K562 (cell line): ENCODE measurements around the gene EIPR1. TPM values are rescaled to one million over a fixed set of nuclear protein-coding genes. Genes with fewer than 3 reads are reported as not detected.

ENCODE experiments used
- ATAC-seq: fragments of 200-7000 bp; cut with Tn5 transposase; 3 replicates; pipeline ENCODE4 v1.9.1; 2020; ENCODE audit warnings: moderate library complexity
- BruUV-seq: library from RNA; stranded (reverse); fragments of 400-500 nt; replicated peaks from 2 replicates; lab custom pipeline; 2021; lab: Mats Ljungman, UMichigan
- CTCF ChIA-PET: fragments of 300-600 bp; formaldehyde crosslinking; extraction: SDS; loops from one replicate; lab custom pipeline; 2021; ENCODE audit warnings: low intra/inter-chr PET ratio; lab: Yijun Ruan, JAX
- POLR2A ChIA-PET: fragments of 300-600, 350-650 bp; sonication (Branson Sonifier 250); formaldehyde crosslinking; extraction: SDS; loops from one replicate; lab custom pipeline; 2021; ENCODE audit warnings: antibody characterized with exemption, inconsistent platforms; lab: Yijun Ruan, JAX
- DNase-seq, 4 experiments: peaks; one replicate each; pipeline versions ENCODE4 v3.0.0 to v3.0.0-alpha.2; 2011 to 2018; ENCODE audit warnings: low spot score in 3 of 4, mixed read lengths in 3 of 4; ENCODE audit errors: extremely low read depth in 1 of 4
- FAIRE-seq: peaks from 2 replicates; lab custom pipeline; 2011; peaks lifted over from hg19 to GRCh38; lab: Jason Lieb, UNC
- H2AFZ ChIP-seq: 2 replicates; pipeline ENCODE4 v1.6.0; 2011; ENCODE audit warnings: low read depth, low read length, control low read depth, inconsistent platforms
- H3K27ac ChIP-seq: fragments of 200-600 bp; 3 replicates; pipeline ENCODE4 v1.8.0; 2011; ENCODE audit warnings: low read depth, mild to moderate bottlenecking, control low read depth, inconsistent platforms, low read length, moderate library complexity, mixed read lengths; ENCODE audit errors: extremely low read depth
- H3K27me3 ChIP-seq, 2 experiments: fragments of 300-600 bp in 1 of 2; 2 replicates in 1 of 2; 3 replicates in 1 of 2; pipeline versions ENCODE4 v1.6.0 to v1.8.0; 2011; ENCODE audit warnings: inconsistent platforms in 2 of 2, low read length in 2 of 2, mild to moderate bottlenecking in 1 of 2, mixed read lengths in 1 of 2, moderate library complexity in 1 of 2; ENCODE audit not compliant: control insufficient read depth in 2 of 2, insufficient read depth in 2 of 2
- H3K36me3 ChIP-seq: fragments of 300-600 bp; 3 replicates; pipeline ENCODE4 v1.8.0; 2011; ENCODE audit warnings: mild to moderate bottlenecking, low read length, inconsistent platforms; ENCODE audit not compliant: control insufficient read depth, insufficient read depth
- H3K4me1 ChIP-seq, 2 experiments: fragments of 200-600 bp in 1 of 2; replicated peaks in 1 of 2; 2 replicates in 1 of 2; 3 replicates in 1 of 2; pipeline versions ENCODE4 v1.5.1 to v1.8.0; 2011; ENCODE audit warnings: inconsistent platforms in 2 of 2, low read length in 2 of 2, mild to moderate bottlenecking in 1 of 2, mixed read lengths in 1 of 2, moderate library complexity in 1 of 2; ENCODE audit not compliant: control insufficient read depth in 2 of 2, insufficient read depth in 2 of 2
- H3K4me2 ChIP-seq: 2 replicates; pipeline ENCODE4 v1.6.1; 2011; ENCODE audit warnings: low read length, control low read depth, inconsistent platforms, mixed read lengths; ENCODE audit not compliant: insufficient read depth
- H3K4me3 ChIP-seq: fragments of 200-600 bp; sonication (generic), shearing (Covaris generic); 2 replicates; pipeline ENCODE4 v1.5.1; 2016; ENCODE audit warnings: control low read depth, inconsistent platforms
- H3K79me2 ChIP-seq: fragments of 200-600 bp; 3 replicates; pipeline ENCODE4 v1.8.0; 2011; ENCODE audit warnings: low read length, inconsistent platforms; ENCODE audit not compliant: control insufficient read depth, insufficient read depth
- H3K9ac ChIP-seq, 2 experiments: 2 replicates each; pipeline versions ENCODE4 v1.6.0 to v1.6.1; 2011; ENCODE audit warnings: low read depth in 2 of 2, low read length in 2 of 2, control low read depth in 1 of 2, inconsistent platforms in 1 of 2, mild to moderate bottlenecking in 1 of 2, mixed read lengths in 1 of 2; ENCODE audit not compliant: insufficient read depth in 1 of 2
- H3K9me1 ChIP-seq: one replicate; pipeline ENCODE4 v1.6.0; 2011; ENCODE audit warnings: inconsistent platforms, mild to moderate bottlenecking, low read length, moderate library complexity; ENCODE audit not compliant: control insufficient read depth, insufficient read depth
- H3K9me3 ChIP-seq: replicated peaks from 2 replicates; pipeline ENCODE4 v1.5.1; 2011; ENCODE audit warnings: low read depth, low read length, inconsistent platforms; ENCODE audit not compliant: control insufficient read depth, insufficient read depth
- H4K20me1 ChIP-seq: replicated peaks from 2 replicates; pipeline ENCODE4 v1.6.1; 2011; ENCODE audit warnings: low read length, inconsistent platforms, mixed read lengths; ENCODE audit not compliant: control insufficient read depth, insufficient read depth
- CC2D1A ChIP-seq: fragments of 450-650 bp; IDR thresholded peaks from 2 replicates; pipeline ENCODE4 v1.6.1; 2017; ENCODE audit warnings: mild to moderate bottlenecking
- CHD2 ChIP-seq: IDR thresholded peaks from 2 replicates; pipeline ENCODE4 v1.6.1; 2011; ENCODE audit warnings: low read depth, low read length
- FOSL1 ChIP-seq: fragments of 200-800 bp; sonication (Bioruptor generic); conservative IDR thresholded peaks from 2 replicates; pipeline ENCODE4 v1.6.1; 2016; ENCODE audit warnings: missing genetic modification characterization, missing compliant biosample characterization
- HMGN3 ChIP-seq: IDR thresholded peaks from 2 replicates; pipeline ENCODE4 v1.6.1; 2011; ENCODE audit warnings: borderline replicate concordance, low read depth, mild to moderate bottlenecking, mixed read lengths, low read length; ENCODE audit not compliant: insufficient read length; ENCODE audit errors: extremely low read depth
- NCOA1 ChIP-seq: fragments of 450-650 bp; IDR thresholded peaks from 2 replicates; pipeline ENCODE4 v1.6.1; 2016; ENCODE audit warnings: low read depth
- RBM34 ChIP-seq: fragments of 200-400 bp; formaldehyde crosslinking; IDR thresholded peaks from 2 replicates; pipeline ENCODE4 v1.6.1; 2018; ENCODE audit warnings: low read length, borderline replicate concordance; ENCODE audit not compliant: insufficient read depth
- SUPT5H ChIP-seq: fragments of 450-650 bp; IDR thresholded peaks from 2 replicates; pipeline ENCODE4 v1.6.1; 2016
- XRCC5 ChIP-seq: fragments of 200-400 bp; formaldehyde crosslinking; IDR thresholded peaks from 2 replicates; pipeline ENCODE4 v1.6.1; 2017; ENCODE audit warnings: low read depth, mild to moderate bottlenecking, low read length
- ZNF507 ChIP-seq: conservative IDR thresholded peaks from 2 replicates; pipeline ENCODE4 v1.6.1; 2017; ENCODE audit warnings: missing genetic modification characterization, missing compliant biosample characterization
- ZNF57 ChIP-seq: fragments of 450-650 bp; formaldehyde crosslinking; IDR thresholded peaks from 2 replicates; pipeline ENCODE4 v1.4.0; 2020; ENCODE audit warnings: mild to moderate bottlenecking, moderate library complexity
- WGBS: fragments of 100-300 bp; shearing (Covaris generic); methylation state at CpG from one replicate; pipeline ENCODE4 v1.1.6; 2016; ENCODE audit warnings: low coverage, mixed read lengths; ENCODE audit not compliant: insufficient coverage; ENCODE audit errors: missing lambda C conversion rate; 5-methylcytosine and 5-hydroxymethylcytosine counted together
- in situ Hi-C: fragments of 300-500 bp; cut with MboI; formaldehyde crosslinking; loops from 4 replicates; pipeline ENCODE4 v1.15.0; 2018; ENCODE audit warnings: inconsistent platforms, mixed read lengths
- intact Hi-C: fragments of 100-400 bp; cut with micrococcal nuclease; formaldehyde crosslinking; loops from 2 replicates; pipeline ENCODE4 v1.14.2; 2022
- polyA plus RNA-seq, 8 experiments: library from polyadenylated mRNA; depleted of rRNA in 4 of 8; stranded (reverse) in 5 of 8; unstranded in 3 of 8; fragments of >200 nt; fragmentation: Nextera tagmentation in 2 of 8; fragmentation: Illumina TruSeq in 1 of 8; extraction: Ambion mirVana in 2 of 8; extraction: Trizol in 1 of 8; gene quantifications; 2 replicates each; pipeline versions ENCODE4 v1.2.1 to v1.2.3, GENCODE V29; 2011 to 2014; ENCODE audit warnings: inconsistent platforms in 1 of 8, missing spikeins in 1 of 8
- total RNA-seq, 7 experiments: library from RNA; depleted of rRNA in 6 of 7; stranded (reverse); fragments of >200 nt in 6 of 7; fragmentation: Illumina TruSeq in 2 of 7; extraction: Trizol in 2 of 7; gene quantifications; 2 replicates each; pipeline versions ENCODE4 v1.2.1 to v1.2.3, GENCODE V29; 2011 to 2021; ENCODE audit warnings: low replicate concordance in 1 of 7
- TF ChIP-seq, protein P1 (sequence below): fragments of 250-450 bp; sonication (Bioruptor Pico); IDR thresholded peaks from 2 replicates; pipeline ENCODE4 v1.8.0; 2021; ENCODE audit warnings: mild to moderate bottlenecking, moderate library complexity

The EIPR1 gene
- total and polyA plus RNA-seq, 9 of the 15 experiments (the other 6 are each of a cell fraction or from before 2014, with no cell fraction given): 19.9 to 54.4 (median 35.9) TPM

DNA sequence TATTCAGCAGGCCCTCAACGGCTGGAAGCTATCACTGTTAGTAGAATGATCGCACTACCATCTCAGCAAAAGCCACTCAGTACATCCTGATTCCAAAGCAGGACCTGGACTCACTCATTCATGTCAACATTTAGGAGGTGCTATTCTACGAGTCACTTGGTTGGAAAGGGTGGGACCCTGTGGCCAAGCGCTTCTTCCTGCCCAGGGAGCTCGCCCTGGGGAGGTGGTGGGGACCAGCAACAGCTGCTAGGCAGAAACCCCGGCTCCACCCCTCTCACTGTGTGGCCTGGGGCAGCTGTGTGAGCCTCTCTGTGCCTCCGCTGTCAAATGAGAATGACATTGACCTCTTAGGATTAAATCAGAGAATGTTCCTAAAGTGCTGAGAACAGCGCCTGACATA lies 231.4 kb downstream of the EIPR1 start:
- Histone ChIP-seq H3K36me3 (no peaks in the 10 kb centered on the region), H2AFZ (no peak overlapping the region), H3K4me2 (no peak overlapping the region), H3K27me3 (peaks cover 4 to 41% of the 10 kb centered on the region in 2 experiments; a peak in 3 of 5 replicates), H3K9ac (no peak overlapping the region; a peak in 1 of 4 replicates), H3K79me2 (no peaks in the 10 kb centered on the region), H3K27ac (no peak overlapping the region), H3K4me3 (no peak overlapping the region), H3K9me3 (peaks cover 4% of the 10 kb centered on the region; the same call in 1 of the 2 replicates), H3K4me1 (peaks cover 3 to 11% of the 10 kb centered on the region in 2 experiments; a peak in 2 of 5 replicates), H3K9me1 (no peaks in the 10 kb centered on the region), H4K20me1 (no peaks in the 10 kb centered on the region)
- no TSS peak for BruUV-seq
- in situ Hi-C loops (no loop called here), intact Hi-C loops (no loop called here)
- ATAC-seq (no peak), DNase-seq (no peak), FAIRE-seq (no peak)
- TF ChIP-seq ZNF57: no peak
- no peak for TF ChIP-seq CHD2
- no peak for TF ChIP-seq CC2D1A
- TF ChIP-seq, protein P1, sequence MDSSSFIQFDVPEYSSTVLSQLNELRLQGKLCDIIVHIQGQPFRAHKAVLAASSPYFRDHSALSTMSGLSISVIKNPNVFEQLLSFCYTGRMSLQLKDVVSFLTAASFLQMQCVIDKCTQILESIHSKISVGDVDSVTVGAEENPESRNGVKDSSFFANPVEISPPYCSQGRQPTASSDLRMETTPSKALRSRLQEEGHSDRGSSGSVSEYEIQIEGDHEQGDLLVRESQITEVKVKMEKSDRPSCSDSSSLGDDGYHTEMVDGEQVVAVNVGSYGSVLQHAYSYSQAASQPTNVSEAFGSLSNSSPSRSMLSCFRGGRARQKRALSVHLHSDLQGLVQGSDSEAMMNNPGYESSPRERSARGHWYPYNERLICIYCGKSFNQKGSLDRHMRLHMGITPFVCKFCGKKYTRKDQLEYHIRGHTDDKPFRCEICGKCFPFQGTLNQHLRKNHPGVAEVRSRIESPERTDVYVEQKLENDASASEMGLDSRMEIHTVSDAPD (CRISPR knock-in tag): no peak
- no peak for TF ChIP-seq SUPT5H
- TF ChIP-seq ZNF507 (tag): no peak
- no peak for TF ChIP-seq NCOA1
- no peak for TF ChIP-seq RBM34
- TF ChIP-seq HMGN3: no peak
- no peak for TF ChIP-seq FOSL1 (tag)
- no peak for TF ChIP-seq XRCC5
- WGBS: 18% methylated on average over 8 of the region's 8 CpGs
- ChIA-PET CTCF (no interaction called here), POLR2A (interaction anchor here (0.5 to 1.3 kb wide), 3 partner anchors 9 to 271 kb away, joined by 3 read pairs; no protein-coding TSS in a partner anchor)
